ENCODE results near the gene PRR5.

PRR5 gene

GRCh38 chr22:44701187-44701790, 715 bp upstream of the PRR5 start:
- TF ChIP-seq CTCF (IDR thresholded peaks at IDR 0.05) = no peak

DNA sequence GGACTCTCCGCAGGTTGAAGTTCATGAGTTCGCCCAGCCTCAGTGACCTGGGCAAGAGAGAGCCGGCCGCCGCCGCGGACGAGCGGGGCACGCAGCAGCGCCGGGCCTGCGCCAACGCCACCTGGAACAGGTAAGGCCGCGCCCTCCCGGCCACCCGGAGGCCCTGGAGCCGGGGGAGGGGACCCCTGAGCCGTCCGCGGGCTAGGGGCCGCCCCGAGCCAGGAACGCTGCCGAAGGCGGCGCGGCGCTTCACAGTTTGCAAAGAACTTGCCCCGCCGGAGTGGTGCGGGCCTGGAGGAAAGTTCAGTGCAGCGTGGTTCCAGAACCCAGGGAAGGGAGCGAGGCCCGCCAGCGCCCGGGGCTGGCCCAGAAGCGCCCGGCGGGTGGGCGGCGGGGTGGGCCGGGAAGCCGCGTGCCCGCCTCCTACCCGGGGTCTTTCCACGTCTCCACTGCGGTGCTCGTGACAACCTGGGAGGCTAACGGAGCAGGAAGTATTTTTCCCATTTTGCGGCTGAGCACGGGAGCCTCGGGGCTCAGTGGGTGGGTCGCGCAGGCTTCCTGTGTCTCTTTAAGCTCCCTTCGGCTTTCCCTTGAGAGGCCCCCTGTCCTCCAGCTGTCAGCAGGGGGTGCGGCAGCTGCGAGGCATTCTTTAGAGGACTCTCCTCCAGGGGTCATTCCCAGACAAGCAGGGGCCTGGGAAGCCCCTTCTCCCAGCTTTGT, 635 bp downstream of the PRR5 start:
- no peak for TF ChIP-seq CTCF (IDR thresholded peaks at IDR 0.05)

GRCh38 chr22:44703255-44703870, 1.4 kb downstream of the PRR5 start:
- no peak for TF ChIP-seq CTCF (IDR thresholded peaks at IDR 0.05)

GRCh38 chr22:44704159-44705021, 2.4 kb downstream of the PRR5 start:
- TF ChIP-seq CTCF (IDR thresholded peaks at IDR 0.05) = no peak

GRCh38 chr22:44705022-44705297, 3.0 kb downstream of the PRR5 start:
- TF ChIP-seq CTCF (IDR thresholded peaks at IDR 0.05) = no peak

DNA sequence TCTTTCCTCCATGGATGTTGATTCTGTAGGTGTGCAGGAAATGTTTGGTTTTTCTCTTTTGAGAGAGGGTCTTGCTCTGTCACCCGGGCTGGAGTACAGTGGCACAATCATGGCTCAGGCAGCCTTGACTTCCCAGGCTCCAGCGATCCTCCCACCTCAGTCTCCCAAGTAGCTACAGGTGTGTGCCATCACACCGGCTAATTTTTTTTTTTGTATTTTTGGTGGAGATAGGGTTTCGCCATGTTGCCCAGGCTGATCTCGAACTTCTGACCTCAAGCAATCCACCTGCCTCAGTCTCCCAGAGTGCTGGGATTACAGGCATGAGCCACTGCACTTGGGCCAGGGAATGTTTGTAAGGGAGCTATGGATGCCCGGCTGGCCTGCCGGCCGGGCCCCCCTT, 4.5 kb downstream of the PRR5 start:
- no peak for TF ChIP-seq CTCF (IDR thresholded peaks at IDR 0.05)

DNA sequence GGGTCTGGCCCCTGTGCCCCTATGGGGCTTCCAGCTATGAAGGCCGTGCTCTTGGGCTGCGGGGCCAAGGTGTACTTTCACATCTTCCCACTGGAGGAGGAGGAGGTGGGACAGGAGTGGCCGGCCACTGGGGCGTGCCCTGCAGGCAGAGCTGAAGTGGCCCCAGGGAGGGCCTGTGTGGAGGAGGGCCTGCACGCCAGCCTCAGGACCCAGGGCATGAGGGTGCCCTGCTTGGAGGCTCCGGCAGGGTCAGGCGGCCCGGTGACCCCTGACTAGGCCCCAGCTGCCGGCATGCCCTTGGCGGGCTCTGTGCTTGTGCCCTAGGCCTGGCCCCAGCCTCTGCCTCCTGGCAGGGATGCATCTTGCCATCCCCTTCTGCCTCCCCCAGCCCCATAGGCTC, 5.2 kb downstream of the PRR5 start:
- no peak for TF ChIP-seq CTCF (IDR thresholded peaks at IDR 0.05)
